ENCODE measurements around the gene ATRIP. TPM values are rescaled to one million over a fixed set of nuclear protein-coding genes. Genes with fewer than 3 reads are reported as not detected.

The ATRIP gene
- polyA plus RNA-seq, 1 donor from 2014 or later, result 11.1 TPM

DNA sequence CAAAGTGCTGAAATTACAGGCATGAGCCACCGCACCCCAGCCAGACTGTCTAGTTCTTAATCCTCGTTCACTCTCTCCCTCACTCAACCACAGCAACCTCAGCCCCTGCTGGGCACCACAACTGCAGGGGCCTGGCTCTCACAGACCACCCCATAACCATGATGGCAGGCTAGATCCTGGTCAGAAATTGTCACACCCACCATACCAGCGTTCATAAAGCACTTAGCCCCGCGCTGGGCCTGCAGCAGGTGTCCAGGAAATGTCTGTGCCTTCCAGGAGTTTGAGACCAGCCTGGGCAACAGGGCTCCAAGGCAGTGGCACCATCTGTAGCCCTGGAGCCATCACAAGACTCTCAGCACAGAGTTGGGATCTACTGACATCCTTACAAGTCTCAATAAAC, 55.6 kb downstream of the ATRIP start:
- TF ChIP-seq MXI1 (conservative IDR thresholded peaks at IDR 0.05; ENCODE audit: poor library complexity, severe bottlenecking) (no peak), EP300 (conservative IDR thresholded peaks at IDR 0.05; ENCODE audit: poor library complexity, severe bottlenecking) (no peak), TAF1 (IDR thresholded peaks at IDR 0.05; ENCODE audit: low read depth) (no peak), RAD21 (conservative IDR thresholded peaks at IDR 0.05) (no peak), EZH2 (IDR thresholded peaks at IDR 0.05; ENCODE audit: borderline replicate concordance, insufficient read depth, low read length, poor library complexity, severe bottlenecking) (no peak), POLR2AphosphoS5 (IDR thresholded peaks at IDR 0.05) (no peak), SMC3 (conservative IDR thresholded peaks at IDR 0.05; ENCODE audit: poor library complexity) (no peak)
- TF ChIP-seq, protein P1, sequence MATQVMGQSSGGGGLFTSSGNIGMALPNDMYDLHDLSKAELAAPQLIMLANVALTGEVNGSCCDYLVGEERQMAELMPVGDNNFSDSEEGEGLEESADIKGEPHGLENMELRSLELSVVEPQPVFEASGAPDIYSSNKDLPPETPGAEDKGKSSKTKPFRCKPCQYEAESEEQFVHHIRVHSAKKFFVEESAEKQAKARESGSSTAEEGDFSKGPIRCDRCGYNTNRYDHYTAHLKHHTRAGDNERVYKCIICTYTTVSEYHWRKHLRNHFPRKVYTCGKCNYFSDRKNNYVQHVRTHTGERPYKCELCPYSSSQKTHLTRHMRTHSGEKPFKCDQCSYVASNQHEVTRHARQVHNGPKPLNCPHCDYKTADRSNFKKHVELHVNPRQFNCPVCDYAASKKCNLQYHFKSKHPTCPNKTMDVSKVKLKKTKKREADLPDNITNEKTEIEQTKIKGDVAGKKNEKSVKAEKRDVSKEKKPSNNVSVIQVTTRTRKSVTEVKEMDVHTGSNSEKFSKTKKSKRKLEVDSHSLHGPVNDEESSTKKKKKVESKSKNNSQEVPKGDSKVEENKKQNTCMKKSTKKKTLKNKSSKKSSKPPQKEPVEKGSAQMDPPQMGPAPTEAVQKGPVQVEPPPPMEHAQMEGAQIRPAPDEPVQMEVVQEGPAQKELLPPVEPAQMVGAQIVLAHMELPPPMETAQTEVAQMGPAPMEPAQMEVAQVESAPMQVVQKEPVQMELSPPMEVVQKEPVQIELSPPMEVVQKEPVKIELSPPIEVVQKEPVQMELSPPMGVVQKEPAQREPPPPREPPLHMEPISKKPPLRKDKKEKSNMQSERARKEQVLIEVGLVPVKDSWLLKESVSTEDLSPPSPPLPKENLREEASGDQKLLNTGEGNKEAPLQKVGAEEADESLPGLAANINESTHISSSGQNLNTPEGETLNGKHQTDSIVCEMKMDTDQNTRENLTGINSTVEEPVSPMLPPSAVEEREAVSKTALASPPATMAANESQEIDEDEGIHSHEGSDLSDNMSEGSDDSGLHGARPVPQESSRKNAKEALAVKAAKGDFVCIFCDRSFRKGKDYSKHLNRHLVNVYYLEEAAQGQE (IDR thresholded peaks at IDR 0.05; ENCODE audit: borderline replicate concordance), result no peak
- TF ChIP-seq, protein P2, sequence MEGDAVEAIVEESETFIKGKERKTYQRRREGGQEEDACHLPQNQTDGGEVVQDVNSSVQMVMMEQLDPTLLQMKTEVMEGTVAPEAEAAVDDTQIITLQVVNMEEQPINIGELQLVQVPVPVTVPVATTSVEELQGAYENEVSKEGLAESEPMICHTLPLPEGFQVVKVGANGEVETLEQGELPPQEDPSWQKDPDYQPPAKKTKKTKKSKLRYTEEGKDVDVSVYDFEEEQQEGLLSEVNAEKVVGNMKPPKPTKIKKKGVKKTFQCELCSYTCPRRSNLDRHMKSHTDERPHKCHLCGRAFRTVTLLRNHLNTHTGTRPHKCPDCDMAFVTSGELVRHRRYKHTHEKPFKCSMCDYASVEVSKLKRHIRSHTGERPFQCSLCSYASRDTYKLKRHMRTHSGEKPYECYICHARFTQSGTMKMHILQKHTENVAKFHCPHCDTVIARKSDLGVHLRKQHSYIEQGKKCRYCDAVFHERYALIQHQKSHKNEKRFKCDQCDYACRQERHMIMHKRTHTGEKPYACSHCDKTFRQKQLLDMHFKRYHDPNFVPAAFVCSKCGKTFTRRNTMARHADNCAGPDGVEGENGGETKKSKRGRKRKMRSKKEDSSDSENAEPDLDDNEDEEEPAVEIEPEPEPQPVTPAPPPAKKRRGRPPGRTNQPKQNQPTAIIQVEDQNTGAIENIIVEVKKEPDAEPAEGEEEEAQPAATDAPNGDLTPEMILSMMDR (IDR thresholded peaks at IDR 0.05; ENCODE audit: poor library complexity, severe bottlenecking), result no peak

DNA sequence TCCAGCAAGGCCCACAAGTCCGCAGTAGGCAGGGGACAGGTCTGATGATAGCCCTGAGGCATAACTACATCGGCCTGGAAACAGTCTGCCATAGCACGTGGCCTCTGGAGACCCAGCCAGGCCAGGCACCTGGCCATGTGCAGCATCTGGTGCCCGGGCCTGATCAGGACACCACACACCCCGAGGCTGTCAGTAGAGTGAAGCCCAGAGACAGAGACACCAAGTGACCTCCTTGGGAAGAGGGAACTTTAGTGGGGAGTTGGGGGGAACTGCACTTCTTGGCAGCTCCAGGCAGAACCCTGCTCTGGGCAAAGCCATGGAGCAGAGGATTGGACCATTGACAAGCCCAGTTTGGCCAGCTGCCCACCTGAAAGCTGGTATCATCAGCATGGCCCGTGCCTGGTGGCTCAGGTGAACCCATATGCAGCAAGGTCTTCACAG, 56.2 kb downstream of the ATRIP start:
- Histone ChIP-seq H3K36me3 (ENCODE audit: insufficient read depth, low read length) (no peaks in the 10 kb centered on the region), H3K27ac (ENCODE audit: low read length) (no peak overlapping the region), H3K79me2 (replicated peaks; ENCODE audit: insufficient read depth, low read length) (no peaks in the 10 kb centered on the region), H2AFZ (ENCODE audit: low read depth, low read length) (no peak overlapping the region), H3K4me2 (ENCODE audit: low read length) (no peak overlapping the region), H3K4me3 (ENCODE audit: low read length) (no peak overlapping the region), H3F3A (ENCODE audit: insufficient read depth, low read length, poor library complexity, severe bottlenecking) (no peaks in the 10 kb centered on the region), H3K27me3 (ENCODE audit: insufficient read depth, low read depth, low read length) (peaks cover 5% of the 10 kb centered on the region), H4K20me1 (ENCODE audit: insufficient read depth) (no peaks in the 10 kb centered on the region), H3K9me3 (ENCODE audit: low read length) (peaks cover 3% of the 10 kb centered on the region), H3K9ac (ENCODE audit: low read length) (no peak overlapping the region), H3K9me2 (ENCODE audit: insufficient read depth, low read length) (no peaks in the 10 kb centered on the region)
- TF ChIP-seq, protein P2 (IDR thresholded peaks at IDR 0.05; ENCODE audit: poor library complexity, severe bottlenecking), result no peak
- TF ChIP-seq TAF1 (IDR thresholded peaks at IDR 0.05; ENCODE audit: low read depth), result no peak
- no peak for TF ChIP-seq EZH2 (IDR thresholded peaks at IDR 0.05; ENCODE audit: borderline replicate concordance, insufficient read depth, low read length, poor library complexity, severe bottlenecking)
- no peak for TF ChIP-seq MXI1 (conservative IDR thresholded peaks at IDR 0.05; ENCODE audit: poor library complexity, severe bottlenecking)

More for the DNA sequence above, 55.6 kb downstream of the ATRIP start:
- Histone ChIP-seq H3K9me3 (ENCODE audit: low read length) (peaks cover 3% of the 10 kb centered on the region), H3F3A (ENCODE audit: insufficient read depth, low read length, poor library complexity, severe bottlenecking) (no peaks in the 10 kb centered on the region), H4K20me1 (ENCODE audit: insufficient read depth) (no peaks in the 10 kb centered on the region), H3K4me2 (ENCODE audit: low read length) (no peak overlapping the region), H3K4me3 (ENCODE audit: low read length) (no peak overlapping the region), H3K27ac (ENCODE audit: low read length) (no peak overlapping the region), H3K9me2 (ENCODE audit: insufficient read depth, low read length) (no peaks in the 10 kb centered on the region), H3K79me2 (replicated peaks; ENCODE audit: insufficient read depth, low read length) (no peaks in the 10 kb centered on the region), H3K36me3 (ENCODE audit: insufficient read depth, low read length) (no peaks in the 10 kb centered on the region), H2AFZ (ENCODE audit: low read depth, low read length) (no peak overlapping the region), H3K27me3 (ENCODE audit: insufficient read depth, low read depth, low read length) (peaks cover 5% of the 10 kb centered on the region), H3K9ac (ENCODE audit: low read length) (no peak overlapping the region)

Data from neural cell (in vitro differentiated cells).